ENCODE measurements around the gene TSPAN31.
"Not testable (repeated sequence)": the region's sequence is repeated elsewhere in the genome, so short reads cannot be mapped to it uniquely, and the experiment has no call there.

TSPAN31 gene

GRCh38 chr12:57744777-57745484, at the start of gene TSPAN31:
Gene TSPAN31, plus strand, starts transcription at chr12:57745039. Its CDS starts 116 bp downstream, at chr12:57745155.
- peak; percentile 97 for DNase-seq

- DNase-seq: no peak
Measured at GRCh38 chr12:57695770-57696432, 48.9 kb upstream of the TSPAN31 start.

- DNase-seq: no peak
Measured at GRCh38 chr12:57697076-57697475, 47.8 kb upstream of the TSPAN31 start.

GRCh38 chr12:57698414-57698813, 46.4 kb upstream of the TSPAN31 start:
- no peak for DNase-seq

- DNase-seq: no peak
Measured at GRCh38 chr12:57700317-57700716, 44.5 kb upstream of the TSPAN31 start.

GRCh38 chr12:57707250-57707649, 37.6 kb upstream of the TSPAN31 start:
- DNase-seq: no peak

- no peak for DNase-seq
Measured at GRCh38 chr12:57708296-57708695, 36.5 kb upstream of the TSPAN31 start.

- DNase-seq: no peak
Measured at GRCh38 chr12:57712701-57713100, 32.1 kb upstream of the TSPAN31 start.

- DNase-seq: no peak
Measured at GRCh38 chr12:57713209-57713608, 31.6 kb upstream of the TSPAN31 start.

- not testable (repeated sequence) for DNase-seq
Measured at GRCh38 chr12:57715036-57715748, 29.6 kb upstream of the TSPAN31 start.

- no peak for DNase-seq
Measured at GRCh38 chr12:57715786-57716185, 29.1 kb upstream of the TSPAN31 start.

- DNase-seq: no peak
Measured at GRCh38 chr12:57716305-57716704, 28.5 kb upstream of the TSPAN31 start.

- no peak for DNase-seq
Measured at GRCh38 chr12:57717131-57717530, 27.7 kb upstream of the TSPAN31 start.

- DNase-seq: no peak
Measured at GRCh38 chr12:57717846-57718640, 26.8 kb upstream of the TSPAN31 start.

- DNase-seq: no peak
Measured at GRCh38 chr12:57718641-57719528, 26.0 kb upstream of the TSPAN31 start.

GRCh38 chr12:57719777-57720605, 24.8 kb upstream of the TSPAN31 start:
- DNase-seq: no peak

- DNase-seq: no peak
Measured at GRCh38 chr12:57720606-57721595, 23.9 kb upstream of the TSPAN31 start.

- not testable (repeated sequence) for DNase-seq
Measured at GRCh38 chr12:57721846-57722608, 22.8 kb upstream of the TSPAN31 start.

All from NCI-H2029 treated with DMSO at 0.1 percent for 48 hours (cell line).